Measurements from ENCODE around the gene UGP2.

UGP2 gene

GRCh38 chr2:63880625-63881024, 38.9 kb downstream of the UGP2 start:
- Histone ChIP-seq H3K27ac (no peak overlapping the region), H3K4me3 (no peak overlapping the region)
- TF ChIP-seq, protein P1, sequence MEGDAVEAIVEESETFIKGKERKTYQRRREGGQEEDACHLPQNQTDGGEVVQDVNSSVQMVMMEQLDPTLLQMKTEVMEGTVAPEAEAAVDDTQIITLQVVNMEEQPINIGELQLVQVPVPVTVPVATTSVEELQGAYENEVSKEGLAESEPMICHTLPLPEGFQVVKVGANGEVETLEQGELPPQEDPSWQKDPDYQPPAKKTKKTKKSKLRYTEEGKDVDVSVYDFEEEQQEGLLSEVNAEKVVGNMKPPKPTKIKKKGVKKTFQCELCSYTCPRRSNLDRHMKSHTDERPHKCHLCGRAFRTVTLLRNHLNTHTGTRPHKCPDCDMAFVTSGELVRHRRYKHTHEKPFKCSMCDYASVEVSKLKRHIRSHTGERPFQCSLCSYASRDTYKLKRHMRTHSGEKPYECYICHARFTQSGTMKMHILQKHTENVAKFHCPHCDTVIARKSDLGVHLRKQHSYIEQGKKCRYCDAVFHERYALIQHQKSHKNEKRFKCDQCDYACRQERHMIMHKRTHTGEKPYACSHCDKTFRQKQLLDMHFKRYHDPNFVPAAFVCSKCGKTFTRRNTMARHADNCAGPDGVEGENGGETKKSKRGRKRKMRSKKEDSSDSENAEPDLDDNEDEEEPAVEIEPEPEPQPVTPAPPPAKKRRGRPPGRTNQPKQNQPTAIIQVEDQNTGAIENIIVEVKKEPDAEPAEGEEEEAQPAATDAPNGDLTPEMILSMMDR (IDR thresholded peaks at IDR 0.05) = no peak
- no peak for DNase-seq (ENCODE audit: low spot score)

DNA sequence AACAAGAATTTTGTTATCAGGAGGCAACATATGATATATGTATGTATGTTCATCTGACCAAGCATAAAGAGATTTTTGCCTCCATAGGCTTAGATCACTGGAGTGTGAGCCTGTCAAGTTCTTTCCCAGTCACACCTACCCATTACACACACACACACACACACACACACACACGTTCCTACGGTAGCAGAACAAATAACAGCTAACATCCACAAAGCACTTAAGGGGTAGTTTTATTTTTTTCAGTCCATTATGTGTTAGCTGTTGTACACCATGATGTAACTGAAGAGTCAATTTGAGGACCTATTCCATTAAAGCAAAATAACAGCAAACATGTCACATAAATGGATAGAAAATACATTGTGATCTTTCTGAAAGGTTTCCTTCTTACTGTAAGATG, 39.5 kb downstream of the UGP2 start:
- TF ChIP-seq, protein P1 (IDR thresholded peaks at IDR 0.05) = no peak
- H3K4me3 ChIP-seq = no peak overlapping the region
- no peak for DNase-seq (ENCODE audit: low spot score)
- no peak overlapping the region for H3K27ac ChIP-seq

DNA sequence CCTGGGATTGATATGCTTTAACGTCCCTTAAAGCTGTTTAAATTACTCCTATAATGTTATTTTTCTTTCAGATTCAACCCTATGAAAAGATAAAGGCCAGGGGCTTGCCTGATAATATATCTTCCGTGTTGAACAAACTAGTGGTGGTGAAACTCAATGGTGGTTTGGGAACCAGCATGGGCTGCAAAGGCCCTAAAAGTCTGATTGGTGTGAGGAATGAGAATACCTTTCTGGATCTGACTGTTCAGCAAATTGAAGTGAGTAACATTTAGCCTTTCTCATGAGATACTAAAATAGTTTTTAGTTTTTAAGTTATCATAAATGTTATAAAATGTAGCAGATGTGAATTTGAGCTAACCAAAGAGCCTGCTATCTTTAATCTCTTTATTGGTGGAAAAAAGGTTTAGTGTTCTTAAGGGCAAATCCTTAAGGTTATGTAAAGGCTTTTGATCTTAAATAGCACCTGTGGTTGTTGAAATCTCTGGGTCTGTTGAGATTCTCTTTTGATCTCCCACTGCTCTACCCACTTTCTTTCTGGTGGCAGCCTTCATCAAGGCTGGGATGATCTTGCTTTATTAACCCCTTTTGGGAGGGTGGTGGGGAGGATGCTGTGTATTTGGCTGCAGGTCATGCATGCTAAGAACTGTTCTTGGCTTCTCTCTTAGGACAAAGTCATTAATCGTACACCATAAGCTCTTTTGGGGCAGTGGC, 40.9 kb downstream of the UGP2 start:
- Histone ChIP-seq H3K27ac (no peak overlapping the region), H3K4me3 (no peak overlapping the region)
- TF ChIP-seq, protein P1 (IDR thresholded peaks at IDR 0.05) = no peak
- DNase-seq (ENCODE audit: low spot score) = no peak

GRCh38 chr2:63886445-63886844, 44.7 kb downstream of the UGP2 start:
- TF ChIP-seq, protein P1 (IDR thresholded peaks at IDR 0.05) = no peak
- no peak overlapping the region for H3K27ac ChIP-seq
- no peak overlapping the region for H3K4me3 ChIP-seq
- DNase-seq (ENCODE audit: low spot score) = no peak

DNA sequence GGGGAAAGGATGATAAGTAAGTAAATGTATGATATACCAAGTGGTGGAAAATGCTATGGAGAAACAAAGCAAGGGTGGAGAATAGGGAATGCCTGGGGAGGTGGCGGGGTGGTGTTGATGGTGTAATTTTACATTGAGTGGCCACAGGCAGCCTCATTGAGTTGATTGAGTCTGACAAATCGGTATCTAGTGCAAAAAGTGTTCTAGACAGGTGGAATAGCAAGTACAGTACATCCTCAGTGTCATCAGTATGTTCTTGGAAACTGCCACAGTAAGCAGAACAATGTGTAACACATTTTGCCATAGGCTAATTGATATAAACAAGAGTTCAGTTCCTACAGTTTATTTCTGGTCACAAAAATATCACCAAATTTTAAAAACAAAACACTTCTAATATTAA, 46.4 kb downstream of the UGP2 start:
- Histone ChIP-seq H3K27ac (no peak overlapping the region), H3K4me3 (no peak overlapping the region)
- DNase-seq (ENCODE audit: low spot score) = no peak
- TF ChIP-seq, protein P1 (IDR thresholded peaks at IDR 0.05) = no peak

DNA sequence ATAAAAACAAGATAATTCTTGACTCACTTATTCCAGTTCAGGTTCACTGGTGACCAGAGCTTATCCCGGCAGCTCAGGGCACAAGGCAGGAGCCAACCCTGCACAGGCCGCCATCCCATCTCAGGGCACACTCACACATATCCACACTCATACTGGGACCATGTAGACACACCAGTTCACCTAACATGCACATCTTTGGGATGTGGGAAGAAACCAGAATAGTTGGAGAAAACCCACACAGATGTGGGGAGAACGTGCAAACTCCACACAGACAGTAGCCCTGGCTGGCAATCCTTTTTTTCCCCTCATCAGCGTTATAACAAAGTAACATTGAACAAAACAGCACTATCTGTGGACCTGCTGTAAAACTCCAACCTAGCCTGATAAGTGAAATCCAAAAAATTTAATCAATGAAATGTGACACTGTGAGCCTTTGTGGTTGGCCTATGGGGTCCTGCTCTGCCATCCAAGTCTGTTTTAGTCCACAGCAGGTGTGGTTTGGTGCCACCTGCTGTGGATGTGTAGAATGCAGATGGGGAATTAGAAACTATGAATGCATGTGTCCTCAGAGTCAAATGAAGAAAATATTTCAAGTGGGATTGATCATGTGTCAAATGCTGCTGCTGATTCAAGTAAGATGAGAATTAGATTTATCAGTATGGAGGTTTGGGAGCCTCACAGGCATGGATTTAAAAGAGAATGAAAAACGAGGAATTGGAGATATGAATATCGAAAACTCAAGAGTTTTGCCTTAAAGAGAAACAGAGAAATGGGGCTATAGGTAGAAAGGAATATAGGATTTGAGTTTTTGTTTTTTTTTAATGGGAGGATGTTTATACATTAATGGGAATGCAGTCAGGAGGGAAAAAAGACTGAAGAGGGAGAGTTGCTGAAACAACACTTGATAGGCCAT, 47.0 kb downstream of the UGP2 start:
- DNase-seq (ENCODE audit: low spot score) = no peak
- no peak overlapping the region for H3K27ac ChIP-seq
- TF ChIP-seq, protein P1 (IDR thresholded peaks at IDR 0.05) = peak; percentile 34
- H3K4me3 ChIP-seq = no peak overlapping the region

Data from coronary artery (tissue), 2 donors.